AG08396 (cell line): ENCODE data around the gene MYO1D.
"Not testable (repeated sequence)": the region's sequence is repeated elsewhere in the genome, so short reads cannot be mapped to it uniquely, and the experiment has no call there.

Experiments
- DNase-seq: peaks from one replicate; pipeline ENCODE4 v3.0.0; 2012; ENCODE audit warnings: low spot score, mixed read lengths

The MYO1D gene

DNA sequence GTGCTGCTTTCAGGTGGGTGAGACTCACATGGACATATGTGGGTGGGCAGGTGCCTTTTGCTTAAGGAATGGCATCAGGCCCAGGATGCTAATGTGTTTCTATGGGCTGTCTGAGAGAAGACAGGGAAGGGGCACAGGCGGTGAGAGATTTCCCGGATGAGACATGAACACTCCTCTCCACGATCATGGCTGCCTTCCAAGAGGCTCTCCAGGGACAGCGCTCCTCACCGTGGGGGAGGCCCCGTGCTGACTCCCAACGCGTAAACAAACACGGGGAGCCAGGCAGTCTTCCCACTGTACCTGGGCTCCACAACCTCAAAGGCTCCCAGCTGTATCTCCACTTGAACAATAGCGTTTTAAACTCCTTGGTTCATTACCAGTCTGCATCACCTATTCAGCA is 347.3 kb downstream of the MYO1D start:
- DNase-seq: no peak

DNA sequence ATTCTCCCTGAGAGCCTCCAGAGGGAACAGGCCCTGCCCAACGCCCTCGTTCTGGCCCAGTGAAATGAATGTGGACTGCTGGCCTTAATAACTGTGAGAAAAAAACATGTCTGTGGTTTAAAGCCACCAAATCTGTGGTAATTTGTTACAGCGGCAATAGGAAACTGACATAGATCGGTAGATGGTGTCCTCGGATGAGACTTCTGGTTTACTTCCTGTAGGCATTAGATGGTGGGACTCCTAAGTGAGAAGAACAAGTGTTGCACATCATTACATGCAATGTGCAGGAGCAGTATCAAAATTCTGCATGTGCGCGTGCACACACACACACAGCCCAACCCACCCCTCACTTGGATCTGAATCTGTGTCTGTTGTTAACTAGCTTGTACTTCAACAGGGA is 348.1 kb downstream of the MYO1D start:
- DNase-seq: no peak

DNA sequence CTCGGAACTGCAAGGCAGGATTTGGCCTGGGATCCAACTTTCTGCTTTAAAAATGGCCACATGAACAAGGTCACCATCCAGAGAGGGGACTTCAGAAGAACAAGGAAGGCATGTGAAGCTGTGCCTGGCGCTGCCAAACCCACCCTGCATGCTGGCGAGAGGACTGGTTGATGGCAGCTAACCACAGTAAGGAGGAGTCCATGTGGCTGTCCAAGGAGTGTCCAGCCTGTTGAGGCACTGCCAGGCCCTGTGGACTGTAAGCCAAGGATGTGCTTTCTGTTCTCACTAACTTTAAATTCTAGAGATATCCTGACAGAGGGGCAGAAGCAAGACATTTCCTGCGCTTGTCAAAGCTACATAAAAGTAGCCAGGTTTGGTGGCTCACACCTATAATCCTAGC is 349.8 kb downstream of the MYO1D start:
- DNase-seq: no peak

DNA sequence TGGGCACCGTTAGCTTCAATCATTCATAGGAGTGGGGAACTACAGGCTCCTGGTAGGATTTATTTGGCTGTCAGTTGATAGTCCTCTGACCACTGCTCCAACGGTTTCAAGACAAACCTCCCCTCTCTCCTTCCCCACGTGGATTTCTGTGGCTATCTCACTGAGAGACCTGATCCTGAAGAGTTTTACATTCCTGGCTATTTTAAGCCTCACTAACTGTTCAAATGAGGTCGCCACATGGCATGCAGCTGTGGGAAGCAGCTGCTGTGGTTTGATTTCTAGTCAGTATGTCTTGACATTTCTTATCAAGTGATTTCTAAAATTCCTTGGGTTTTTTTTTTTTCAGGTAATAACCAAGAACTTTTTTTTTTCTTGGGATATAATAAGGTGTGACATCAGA is 351.8 kb downstream of the MYO1D start:
- DNase-seq: peak; percentile 64

DNA sequence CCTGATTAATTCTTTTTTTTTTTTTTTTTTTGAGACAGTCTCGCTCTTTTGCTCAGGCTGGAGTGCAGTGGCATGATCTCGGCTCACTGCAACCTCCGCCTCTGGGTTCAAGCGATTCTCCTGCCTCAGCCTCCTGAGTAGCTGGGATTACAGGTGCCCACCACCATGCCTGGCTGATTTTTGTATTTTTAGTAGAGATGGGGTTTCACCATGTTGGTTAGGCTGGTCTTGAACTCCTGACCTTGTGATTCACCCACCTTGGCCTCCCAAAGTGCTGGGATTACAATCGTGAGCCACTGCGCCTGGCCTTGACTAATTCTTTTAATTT is 352.4 kb downstream of the MYO1D start:
- DNase-seq: not testable (repeated sequence)

- no peak for DNase-seq
Measured at GRCh38 chr17:32523827-32524552, 352.9 kb downstream of the MYO1D start.

DNA sequence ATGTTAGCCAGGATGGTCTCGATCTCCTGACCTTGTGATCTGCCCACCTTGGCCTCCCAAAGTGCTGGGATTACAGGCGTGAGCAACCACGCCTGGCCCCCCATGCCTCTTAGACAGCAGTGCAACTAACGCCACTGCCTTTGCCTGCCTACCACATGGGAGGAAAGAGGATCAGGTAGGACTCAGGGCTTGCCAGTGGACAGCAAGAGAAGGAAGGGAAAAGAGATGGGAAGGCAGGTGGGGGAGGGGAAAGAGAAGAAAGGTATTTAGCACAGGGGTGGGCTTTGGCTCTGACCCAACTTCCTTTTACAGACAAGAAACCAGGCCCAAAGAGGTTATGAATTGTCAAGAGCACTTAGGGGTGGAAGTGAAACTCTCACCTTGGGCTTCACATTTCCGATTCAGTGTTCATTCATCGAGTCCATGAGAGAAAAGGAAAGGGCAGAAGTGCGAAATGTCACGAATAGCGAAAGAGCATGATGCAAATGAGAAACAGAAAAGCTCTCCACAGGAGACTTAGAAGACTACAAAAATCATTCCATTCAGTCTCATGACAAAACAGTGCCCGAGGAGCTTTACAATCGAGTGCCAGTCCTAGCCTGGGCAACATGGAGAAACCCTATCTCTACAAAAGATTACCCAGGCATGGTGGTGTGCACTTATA is 353.8 kb downstream of the MYO1D start:
- no peak for DNase-seq

DNA sequence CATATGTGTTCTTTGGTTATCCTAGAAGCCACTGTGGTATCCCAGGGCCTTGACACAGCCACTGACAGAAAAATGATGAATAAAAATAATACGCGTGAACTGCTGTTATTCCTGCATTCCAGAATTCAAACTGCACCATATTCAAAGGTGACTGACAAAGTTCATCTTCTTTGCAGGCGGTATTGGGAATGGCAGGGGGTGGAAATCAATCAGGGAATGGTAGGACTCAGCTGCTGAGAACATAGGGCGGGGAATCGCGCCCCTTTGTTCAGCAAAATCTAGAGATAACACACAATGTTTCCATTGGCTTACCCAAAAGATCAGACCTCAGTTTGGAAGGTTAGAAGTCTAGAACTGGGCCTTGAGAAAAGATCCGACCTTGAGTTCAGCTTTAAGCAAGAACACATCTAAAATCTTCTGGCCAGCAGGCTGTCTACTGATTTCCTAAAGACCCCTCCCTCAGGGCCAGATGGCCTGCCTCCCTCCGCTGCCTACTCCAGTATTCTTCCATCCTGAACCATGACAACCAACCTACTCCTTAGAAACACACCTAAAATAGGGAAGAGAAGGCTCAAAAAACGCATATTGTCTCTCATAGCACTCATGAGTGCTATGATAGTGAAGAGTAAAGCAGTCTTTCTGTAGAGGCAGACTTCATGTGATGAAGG is 356.1 kb downstream of the MYO1D start:
- DNase-seq: no peak

- DNase-seq: no peak
Measured at GRCh38 chr17:32520104-32520701, 356.7 kb downstream of the MYO1D start.

DNA sequence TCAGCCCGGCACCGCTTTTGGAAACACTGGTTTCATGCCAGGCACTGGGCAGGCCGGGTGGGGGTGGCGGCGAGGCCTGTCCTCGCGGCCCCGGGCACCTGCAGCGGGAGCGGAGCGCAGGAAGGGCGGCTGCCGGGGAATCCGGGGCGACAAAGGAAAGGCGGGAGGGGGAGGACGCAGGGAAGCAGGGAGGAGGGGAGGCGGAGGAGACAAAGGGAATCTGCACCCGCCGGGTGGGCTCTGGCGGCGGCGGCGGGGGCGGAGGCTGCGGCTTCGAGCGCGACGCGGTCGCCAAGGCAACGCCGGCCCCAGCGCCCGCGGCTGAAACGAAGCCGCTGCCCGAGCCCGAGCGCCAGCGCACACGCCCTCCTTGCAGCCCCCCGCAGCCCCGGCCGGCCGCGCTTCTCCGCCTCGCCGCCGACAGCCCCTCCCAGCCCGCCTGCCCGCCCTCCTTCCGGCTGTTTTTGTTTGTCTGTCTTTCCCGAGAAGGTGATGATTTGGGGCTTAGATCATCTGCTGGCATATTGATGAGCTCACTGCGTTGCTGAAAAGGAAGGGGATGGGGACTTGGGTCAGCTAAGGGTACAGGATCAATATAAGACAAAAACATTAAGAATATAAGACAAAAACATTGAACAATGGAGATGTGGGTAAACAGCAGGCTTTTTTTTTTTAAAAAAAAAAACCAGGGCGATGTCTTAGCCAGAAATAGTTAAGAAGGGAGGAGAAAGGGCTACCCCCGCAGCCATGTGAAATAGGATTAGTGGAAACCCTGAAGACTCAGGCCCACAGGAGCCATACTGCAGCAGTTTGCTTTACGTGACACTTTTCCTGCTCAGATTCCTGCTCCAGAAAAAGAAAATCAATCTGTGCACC is 357.5 kb downstream of the MYO1D start:
- DNase-seq: peak; percentile 74

DNA sequence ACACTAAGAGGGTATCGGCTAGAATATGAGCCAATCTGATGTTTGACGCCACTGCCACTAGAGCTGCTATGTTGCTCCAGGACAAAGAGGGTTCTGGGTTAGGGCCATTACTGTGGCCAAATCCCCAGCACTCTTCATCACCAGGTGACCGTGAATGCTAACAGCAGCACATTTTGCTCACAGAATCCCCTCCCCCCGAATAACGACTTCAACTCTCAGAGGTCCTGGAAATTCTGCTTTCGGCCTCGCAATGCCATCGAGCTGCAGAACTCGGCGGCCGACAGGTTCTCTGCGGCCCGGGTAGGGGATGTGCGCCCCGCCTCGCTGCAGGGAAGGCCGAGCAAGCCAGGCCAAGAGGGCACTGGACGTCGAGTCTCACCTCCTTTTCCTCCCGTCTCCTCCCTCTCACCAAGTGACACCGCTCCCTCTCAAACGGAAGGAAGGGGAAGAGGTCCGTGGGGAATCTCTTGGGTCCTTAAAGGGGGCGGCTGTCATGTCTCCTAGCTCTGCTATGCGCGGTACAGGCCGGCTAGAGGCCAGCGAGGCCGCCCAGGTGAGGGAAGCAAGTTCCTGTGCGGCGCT is 358.2 kb downstream of the MYO1D start:
- DNase-seq: no peak

DNA sequence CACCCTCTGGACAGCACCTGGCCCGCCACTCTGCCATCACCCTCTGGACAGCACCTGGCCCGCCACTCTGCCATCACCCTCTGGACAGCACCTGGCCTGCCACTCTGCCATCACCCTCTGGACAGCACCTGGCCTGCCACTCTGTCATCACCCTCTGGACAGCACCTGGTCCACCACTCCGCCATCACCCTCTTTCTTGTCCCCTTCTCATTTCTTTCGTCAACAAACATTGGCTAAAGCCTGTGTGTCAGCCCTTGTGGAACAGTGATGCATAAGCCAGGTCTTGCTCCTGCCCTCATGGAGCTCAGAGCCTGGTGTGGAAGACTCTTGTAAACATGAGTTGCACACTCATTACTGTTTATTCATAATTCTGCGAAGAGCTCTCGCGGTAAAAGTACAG is 358.9 kb downstream of the MYO1D start:
- DNase-seq: no peak

DNA sequence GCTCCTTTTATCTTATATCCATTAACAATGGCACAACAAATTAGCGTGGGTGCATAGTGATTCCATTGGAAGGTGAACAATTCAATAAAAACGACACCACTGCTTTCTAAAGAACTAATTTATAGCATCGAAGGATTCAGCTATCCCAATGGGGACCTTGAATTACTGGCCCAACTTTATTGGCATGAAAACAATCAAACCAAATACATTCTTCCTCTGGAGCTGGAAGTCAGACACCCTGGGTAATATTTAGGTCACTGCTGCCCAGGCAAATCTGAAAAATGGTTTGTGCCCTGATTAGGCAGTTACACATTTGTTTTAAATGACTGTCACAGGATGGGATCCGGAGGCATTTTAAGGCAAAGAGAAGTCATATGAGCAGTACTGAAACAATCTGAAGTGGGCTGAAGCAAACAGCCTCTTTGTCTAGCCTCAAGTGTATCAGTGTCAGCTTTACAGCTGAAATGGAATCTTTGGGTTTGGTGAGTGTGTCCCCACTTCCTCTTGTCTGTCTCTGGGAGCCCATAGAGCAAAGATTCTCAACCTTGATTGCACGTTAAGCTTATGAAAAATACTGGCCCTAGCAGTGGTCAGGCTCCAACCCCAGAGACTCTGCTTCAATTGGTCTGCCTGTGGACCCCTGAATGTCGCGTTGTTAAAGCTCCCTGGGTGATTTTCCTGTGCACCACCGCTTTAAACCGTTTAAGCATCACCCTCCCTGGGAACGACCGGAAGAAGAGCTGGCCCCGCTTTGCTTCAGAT is 359.8 kb downstream of the MYO1D start:
- DNase-seq: no peak

GRCh38 chr17:32516450-32516849 is 360.5 kb downstream of the MYO1D start:
- no peak for DNase-seq

DNA sequence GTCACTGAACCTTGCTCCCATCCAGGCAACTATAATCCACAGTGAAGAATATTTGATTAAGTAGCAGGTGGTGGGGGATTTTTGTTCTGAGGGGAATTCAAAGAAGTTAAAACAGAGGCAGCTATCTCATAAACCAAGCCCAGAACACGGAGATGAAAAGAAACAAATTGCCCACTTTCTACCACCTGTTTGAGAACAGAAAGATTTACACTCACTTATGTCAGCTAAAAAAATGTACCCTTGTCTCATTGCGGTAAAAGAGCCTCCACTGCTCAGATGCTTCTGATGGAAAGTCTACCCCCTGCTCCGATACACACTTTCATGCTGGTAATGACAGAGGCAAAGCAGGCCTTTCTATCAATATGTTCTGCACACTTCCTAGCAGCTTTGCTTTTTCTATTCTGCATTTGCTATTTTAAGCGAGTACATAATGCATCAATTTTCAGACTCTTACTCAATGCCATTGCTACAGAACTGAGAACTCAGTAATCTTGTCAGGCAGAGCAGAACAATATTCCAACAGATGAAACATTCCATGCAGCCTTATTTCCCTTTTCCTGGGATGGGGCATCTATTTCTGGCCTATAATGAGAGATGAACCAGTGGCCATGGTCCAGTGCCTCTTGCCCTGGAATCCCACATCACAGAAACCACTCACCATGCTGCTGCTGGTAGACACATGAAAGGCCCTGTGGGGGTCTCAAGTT is 361.1 kb downstream of the MYO1D start:
- DNase-seq: no peak

GRCh38 chr17:32514606-32515005 is 362.3 kb downstream of the MYO1D start:
- no peak for DNase-seq

DNA sequence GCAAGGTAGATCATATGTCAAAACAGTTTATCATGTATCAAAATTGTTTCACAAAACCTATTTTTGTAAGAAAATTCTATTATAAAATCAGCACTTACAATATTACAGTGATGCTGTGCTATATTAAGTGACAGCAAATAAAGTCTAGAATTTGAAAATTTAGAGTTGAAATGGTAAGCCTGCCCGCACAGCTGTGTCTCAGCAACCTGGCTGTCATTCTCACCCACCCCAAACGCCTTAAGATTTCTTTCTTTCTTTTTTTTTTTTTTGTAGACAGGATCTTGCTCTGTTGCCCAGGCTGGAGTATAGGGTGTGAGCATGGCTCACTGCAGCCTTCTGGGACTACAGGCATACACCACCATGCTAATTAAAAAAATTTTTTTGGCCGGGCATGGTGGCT is 363.3 kb downstream of the MYO1D start:
- no peak for DNase-seq

- no peak for DNase-seq
Measured at GRCh38 chr17:32512328-32512727, 364.6 kb downstream of the MYO1D start.

- DNase-seq: no peak
Measured at GRCh38 chr17:32510466-32510865, 366.5 kb downstream of the MYO1D start.

GRCh38 chr17:32508926-32509325 is 368.0 kb downstream of the MYO1D start:
- no peak for DNase-seq
